H1 (cell line): ENCODE measurements around the gene NUDC. TPM values are rescaled to one million over a fixed set of nuclear protein-coding genes. Genes with fewer than 3 reads are reported as not detected.

Experiments used
- CTCF ChIA-PET: fragments of 300-600 bp; sonication (Branson Sonifier 250); formaldehyde crosslinking; loops from one replicate; lab custom pipeline; 2021; ENCODE audit not compliant: partially characterized antibody; lab: Charles Lee
- POLR2A ChIA-PET: fragments of 300-600 bp; sonication (Branson Sonifier 250); formaldehyde crosslinking; loops from one replicate; lab custom pipeline; 2021; ENCODE audit warnings: inconsistent platforms; ENCODE audit not compliant: partially characterized antibody; lab: Charles Lee
- DNase-seq, 2 experiments: peaks; one replicate each; pipeline versions ENCODE4 v3.0.0 to v3.0.0-alpha.2; 2010 to 2022; ENCODE audit warnings: low spot score in 2 of 2, low read depth in 1 of 2, mixed read lengths in 1 of 2
- FAIRE-seq: peaks from 2 replicates; lab custom pipeline; 2011; peaks lifted over from hg19 to GRCh38; lab: Jason Lieb, UNC
- H2AFZ ChIP-seq: 2 replicates; pipeline ENCODE4 v1.8.1; 2012; ENCODE audit warnings: low read length, inconsistent platforms
- H2AK5ac ChIP-seq: 2 replicates; pipeline ENCODE4 v1.6.1; 2013; ENCODE audit warnings: low read depth, low read length
- H2BK120ac ChIP-seq: replicated peaks from 2 replicates; pipeline ENCODE3; 2013; ENCODE audit warnings: low read depth, low read length, inconsistent platforms
- H2BK12ac ChIP-seq: 2 replicates; pipeline ENCODE4 v1.6.1; 2013; ENCODE audit warnings: low read depth, low read length
- H2BK15ac ChIP-seq: 2 replicates; pipeline ENCODE4 v1.6.1; 2013; ENCODE audit warnings: low read length
- H2BK20ac ChIP-seq: 2 replicates; pipeline ENCODE4 v1.6.1; 2013; ENCODE audit warnings: low read length
- H2BK5ac ChIP-seq: 2 replicates; pipeline ENCODE4 v1.6.1; 2013; ENCODE audit warnings: low read depth, low read length
- H3K14ac ChIP-seq: 2 replicates; pipeline ENCODE4 v1.6.1; 2013; ENCODE audit warnings: inconsistent platforms; ENCODE audit not compliant: insufficient read length
- H3K18ac ChIP-seq: 2 replicates; pipeline ENCODE4 v1.6.1; 2013; ENCODE audit warnings: low read length; ENCODE audit errors: extremely low read depth
- H3K23ac ChIP-seq: 2 replicates; pipeline ENCODE4 v1.6.1; 2013; ENCODE audit warnings: inconsistent platforms; ENCODE audit not compliant: insufficient read length
- H3K23me2 ChIP-seq: 2 replicates; pipeline ENCODE4 v1.6.1; 2013; ENCODE audit warnings: low read depth, low read length
- H3K27ac ChIP-seq: 2 replicates; pipeline ENCODE4 v1.6.1; 2011; ENCODE audit warnings: low read depth, low read length, inconsistent platforms
- H3K27me3 ChIP-seq, 4 experiments: replicated peaks in 1 of 4; 1 replicate in 1 of 4; 2 replicates in 3 of 4; pipeline versions ENCODE4 v1.6.1 to v1.8.1; 2011 to 2013; ENCODE audit warnings: low read length in 3 of 4, mild to moderate bottlenecking in 3 of 4, inconsistent platforms in 2 of 4, mixed read lengths in 2 of 4, moderate library complexity in 1 of 4; ENCODE audit not compliant: control insufficient read depth in 3 of 4, insufficient read depth in 3 of 4; ENCODE audit errors: extremely low read depth in 1 of 4
- H3K36me3 ChIP-seq, 4 experiments: 2 replicates each; pipeline versions ENCODE4 v1.6.1 to v1.8.1; 2011 to 2013; ENCODE audit warnings: mild to moderate bottlenecking in 4 of 4, low read length in 3 of 4, moderate library complexity in 2 of 4, control low read depth in 1 of 4, inconsistent platforms in 1 of 4; ENCODE audit not compliant: insufficient read depth in 4 of 4, control insufficient read depth in 2 of 4
- H3K4ac ChIP-seq: replicated peaks from 2 replicates; pipeline ENCODE3; 2013; ENCODE audit warnings: low read length, low read depth, mixed read lengths, inconsistent platforms; ENCODE audit not compliant: insufficient read length
- H3K4me1 ChIP-seq, 4 experiments: replicated peaks in 1 of 4; 1 replicate in 1 of 4; 2 replicates in 3 of 4; pipeline versions ENCODE4 v1.6.1 to v1.8.1; 2011 to 2013; ENCODE audit warnings: low read length in 3 of 4, inconsistent platforms in 2 of 4, mixed read lengths in 1 of 4; ENCODE audit not compliant: insufficient read depth in 4 of 4, control insufficient read depth in 3 of 4
- H3K4me2 ChIP-seq, 2 experiments: 2 replicates each; pipeline versions ENCODE4 v1.6.1 to v1.8.1; 2011 to 2013; ENCODE audit warnings: low read depth in 2 of 2, low read length in 2 of 2, control low read depth in 1 of 2, inconsistent platforms in 1 of 2, mild to moderate bottlenecking in 1 of 2; ENCODE audit not compliant: insufficient read depth in 1 of 2
- H3K4me3 ChIP-seq, 4 experiments: fragments of 200-600, 300-600 bp in 1 of 4; sonication (generic), shearing (Covaris generic), sonication (Bioruptor Twin) in 1 of 4; 2 replicates each; pipeline versions ENCODE4 v1.5.1 to v1.8.1; 2011 to 2016; ENCODE audit warnings: low read length in 4 of 4, low read depth in 3 of 4, control low read depth in 2 of 4, inconsistent platforms in 2 of 4, mild to moderate bottlenecking in 2 of 4, mixed read lengths in 1 of 4, moderate library complexity in 1 of 4; ENCODE audit not compliant: insufficient read depth in 2 of 4; ENCODE audit errors: extremely low read depth in 1 of 4
- H3K56ac ChIP-seq: replicated peaks from 2 replicates; pipeline ENCODE3; 2013; ENCODE audit warnings: low read depth, mild to moderate bottlenecking, mixed read lengths, low read length, inconsistent platforms; ENCODE audit not compliant: insufficient read length
- H3K79me1 ChIP-seq: 2 replicates; pipeline ENCODE4 v1.6.1; 2013; ENCODE audit warnings: low read depth, low read length, control low read depth
- H3K79me2 ChIP-seq, 2 experiments: 2 replicates each; pipeline versions ENCODE4 v1.6.1 to v1.8.1; 2012 to 2013; ENCODE audit warnings: low read length in 2 of 2, mild to moderate bottlenecking in 2 of 2, inconsistent platforms in 1 of 2; ENCODE audit not compliant: insufficient read depth in 2 of 2, control insufficient read depth in 1 of 2
- H3K9ac ChIP-seq, 4 experiments: replicated peaks in 1 of 4; 1 replicate in 1 of 4; 2 replicates in 3 of 4; pipeline versions ENCODE4 v1.6.1 to v1.8.1; 2011 to 2013; ENCODE audit warnings: low read depth in 3 of 4, low read length in 3 of 4, control low read depth in 2 of 4, mild to moderate bottlenecking in 2 of 4, moderate library complexity in 2 of 4, inconsistent platforms in 1 of 4; ENCODE audit errors: extremely low read depth in 1 of 4
- H3K9me3 ChIP-seq, 2 experiments: 2 replicates each; pipeline versions ENCODE4 v1.6.1 to v1.8.1; 2012 to 2013; ENCODE audit warnings: mild to moderate bottlenecking in 2 of 2, moderate library complexity in 2 of 2, control low read depth in 1 of 2, inconsistent platforms in 1 of 2, low read depth in 1 of 2, low read length in 1 of 2, mixed read lengths in 1 of 2; ENCODE audit not compliant: insufficient read depth in 2 of 2
- H4K20me1 ChIP-seq, 2 experiments: replicated peaks in 1 of 2; 2 replicates each; pipeline versions ENCODE3 to v1.8.1; 2011 to 2013; ENCODE audit warnings: inconsistent platforms in 2 of 2, low read length in 2 of 2, mild to moderate bottlenecking in 1 of 2; ENCODE audit not compliant: insufficient read depth in 2 of 2, control insufficient read depth in 1 of 2
- H4K5ac ChIP-seq: 2 replicates; pipeline ENCODE4 v1.6.1; 2013; ENCODE audit warnings: low read length, low read depth, mixed read lengths, inconsistent platforms; ENCODE audit not compliant: insufficient read length
- H4K8ac ChIP-seq: 2 replicates; pipeline ENCODE4 v1.8.0; 2013; ENCODE audit warnings: mild to moderate bottlenecking, moderate library complexity, low read length, inconsistent platforms; ENCODE audit not compliant: insufficient read depth; ENCODE audit errors: extremely low read depth
- H4K91ac ChIP-seq: replicated peaks from 2 replicates; pipeline ENCODE3; 2013; ENCODE audit warnings: low read length, mixed read lengths, inconsistent platforms; ENCODE audit not compliant: insufficient read length
- EZH2 ChIP-seq: fragments of 200-600 bp; sonication (generic); IDR thresholded peaks from 2 replicates; pipeline ENCODE4 v1.7.1; 2012; ENCODE audit warnings: low read depth, mild to moderate bottlenecking, moderate library complexity, low read length, inconsistent platforms; ENCODE audit not compliant: severe bottlenecking
- GTF2F1 ChIP-seq: IDR thresholded peaks from 2 replicates; pipeline ENCODE4 v1.6.1; 2012; ENCODE audit warnings: low read depth, low read length, improper control_type of control experiment, borderline replicate concordance
- SP4 ChIP-seq: IDR thresholded peaks from 2 replicates; pipeline ENCODE4 v1.6.1; 2012; ENCODE audit warnings: low read length, inconsistent platforms
- WGBS, 2 experiments: shearing (Covaris generic) in 1 of 2; methylation state at CpG; one replicate each; pipeline versions ENCODE4 v1.1.6 to v1.1.7; 2013 to 2015; ENCODE audit warnings: low lambda C conversion rate in 2 of 2, mixed read lengths in 2 of 2, inconsistent platforms in 1 of 2, low coverage in 1 of 2, missing lambda C conversion rate in 1 of 2; ENCODE audit not compliant: insufficient replicate concordance in 2 of 2, insufficient coverage in 1 of 2, insufficient read length in 1 of 2; ENCODE audit errors: extremely low coverage in 1 of 2, missing lambda C conversion rate in 1 of 2; 5-methylcytosine and 5-hydroxymethylcytosine counted together
- polyA plus RNA-seq, 7 experiments: library from polyadenylated mRNA; depleted of rRNA in 3 of 7; stranded (reverse) in 5 of 7; unstranded in 2 of 7; fragments of >200 nt in 5 of 7; fragments of 200-250 nt in 2 of 7; gene quantifications; 1 replicate in 5 of 7; 2 replicates in 1 of 7; 4 replicates in 1 of 7; pipeline versions ENCODE4 v1.2.1 to v1.2.3, GENCODE V29; 2011 to 2013; ENCODE audit warnings: missing spikeins in 2 of 7, mixed read lengths in 2 of 7
- total RNA-seq: library from RNA; stranded (reverse); fragmentation: NEBNext Ultra II Directional; extraction: Animal tissue kit (Norgen Biotek cat#: 25700); gene quantifications from 2 replicates; pipeline ENCODE4 v1.2.1, GENCODE V29; 2021

NUDC gene
- total and polyA plus RNA-seq, 2 of the 8 experiments (the other 6 are each of a cell fraction or from before 2014, with no cell fraction given), result 43.2 to 131 TPM

GRCh38 chr1:26911399-26912146, 10.0 kb upstream of the NUDC start:
- H3K27me3 ChIP-seq, result peaks cover 0 to 2% (median 0%) of the 10 kb centered on the region in 4 experiments; a peak in 2 of 7 replicates
- no peak overlapping the region for H3K56ac ChIP-seq
- no peak overlapping the region for H2BK5ac ChIP-seq
- H3K79me2 ChIP-seq, result no peaks in the 10 kb centered on the region
- no peaks in the 10 kb centered on the region for H3K9me3 ChIP-seq
- no peak overlapping the region for H2AK5ac ChIP-seq
- no peak overlapping the region for H3K4me3 ChIP-seq
- CTCF ChIA-PET, result interaction anchor here (1.4 kb wide), 1 partner anchor 52 kb away, joined by 3 read pairs; no protein-coding TSS in a partner anchor
- no peak overlapping the region for H3K14ac ChIP-seq
- H4K91ac ChIP-seq, result no peak overlapping the region
- 82% methylated on average over 8 of the region's 8 CpGs; no CpG with 5 or more reads in 1 of the 2 experiments for WGBS, 2 experiments
- H3K23me2 ChIP-seq, result no peaks in the 10 kb centered on the region
- H2BK20ac ChIP-seq, result no peak overlapping the region
- no peak for DNase-seq
- FAIRE-seq, result no peak
- no peak overlapping the region for H3K4me2 ChIP-seq
- no peak overlapping the region for H3K9ac ChIP-seq
- no peak overlapping the region for H3K4ac ChIP-seq
- POLR2A ChIA-PET, result no interaction called here
- no peaks in the 10 kb centered on the region for H3K79me1 ChIP-seq
- no peak overlapping the region for H2BK120ac ChIP-seq
- H3K36me3 ChIP-seq, result no peaks in the 10 kb centered on the region
- H3K27ac ChIP-seq, result no peak overlapping the region
- no peak for TF ChIP-seq EZH2
- no peak for TF ChIP-seq SP4
- TF ChIP-seq GTF2F1, result no peak
- H4K8ac ChIP-seq, result no peak overlapping the region
- no peak overlapping the region for H3K23ac ChIP-seq
- no peak overlapping the region for H3K18ac ChIP-seq
- H2BK12ac ChIP-seq, result no peak overlapping the region
- H2BK15ac ChIP-seq, result no peak overlapping the region
- H2AFZ ChIP-seq, result no peak overlapping the region
- H4K5ac ChIP-seq, result no peak overlapping the region
- no peaks in the 10 kb centered on the region for H3K4me1 ChIP-seq
- H4K20me1 ChIP-seq, result peaks cover 0 to 2% of the 10 kb centered on the region in 2 experiments
